ENCODE data around the gene ZNF879.

ZNF879 gene

GRCh38 chr5:179023528-179024189 is at the start of gene ZNF879:
TSS of gene ZNF879 (plus strand) at chr5:179023804. CDS start at chr5:179025005, 1,201 bp downstream.
- DNase-seq = peak; percentile 91 to 95 (median 92)

- DNase-seq = no peak
Measured at GRCh38 chr5:178981381-178981780, 42.2 kb upstream of the ZNF879 start.

GRCh38 chr5:178982941-178983340 is 40.7 kb upstream of the ZNF879 start:
- no peak for DNase-seq

- no peak for DNase-seq
Measured at GRCh38 chr5:178983728-178984127, 39.9 kb upstream of the ZNF879 start.

- no peak for DNase-seq
Measured at GRCh38 chr5:178984145-178985072, 39.2 kb upstream of the ZNF879 start.

- no peak for DNase-seq
Measured at GRCh38 chr5:178986326-178986960, 37.2 kb upstream of the ZNF879 start.

GRCh38 chr5:178988436-178989220 is 35.0 kb upstream of the ZNF879 start:
- DNase-seq = no peak

GRCh38 chr5:178989311-178989710 is 34.3 kb upstream of the ZNF879 start:
- DNase-seq = no peak

- DNase-seq = no peak
Measured at GRCh38 chr5:178990491-178990890, 33.1 kb upstream of the ZNF879 start.

GRCh38 chr5:178991190-178992145 is 32.1 kb upstream of the ZNF879 start:
- no peak for DNase-seq

GRCh38 chr5:178992291-178992895 is 31.2 kb upstream of the ZNF879 start:
- DNase-seq = no peak

GRCh38 chr5:178993236-178993765 is 30.3 kb upstream of the ZNF879 start:
- no peak for DNase-seq

GRCh38 chr5:178993955-178994579 is 29.5 kb upstream of the ZNF879 start:
- no peak for DNase-seq

- no peak for DNase-seq
Measured at GRCh38 chr5:178994580-178995340, 28.8 kb upstream of the ZNF879 start, which contains the start of gene GRM6. TSS of gene GRM6 (minus strand) at chr5:178995320. CDS start at chr5:178994944, 376 bp downstream.

- DNase-seq = no peak
Measured at GRCh38 chr5:178995341-178995690, 28.3 kb upstream of the ZNF879 start.

- no peak for DNase-seq
Measured at GRCh38 chr5:178996156-178996555, 27.4 kb upstream of the ZNF879 start.

- DNase-seq = no peak
Measured at GRCh38 chr5:178997191-178997590, 26.4 kb upstream of the ZNF879 start.

- DNase-seq = no peak
Measured at GRCh38 chr5:178998441-178998840, 25.2 kb upstream of the ZNF879 start.

GRCh38 chr5:179006564-179006963 is 17.0 kb upstream of the ZNF879 start:
- DNase-seq = no peak

- DNase-seq = no peak
Measured at GRCh38 chr5:179008667-179009066, 14.9 kb upstream of the ZNF879 start.

All from stimulated activated naive CD4-positive, alpha-beta T cell (primary cell).